H1 (cell line): ENCODE data around the gene NTPCR. TPM values are rescaled to one million over a fixed set of nuclear protein-coding genes. Genes with fewer than 3 reads are reported as not detected.

Experiments used
- CTCF ChIA-PET: fragments of 300-600 bp; sonication (Branson Sonifier 250); formaldehyde crosslinking; loops from one replicate; lab custom pipeline; 2021; ENCODE audit not compliant: partially characterized antibody; lab: Charles Lee
- POLR2A ChIA-PET: fragments of 300-600 bp; sonication (Branson Sonifier 250); formaldehyde crosslinking; loops from one replicate; lab custom pipeline; 2021; ENCODE audit warnings: inconsistent platforms; ENCODE audit not compliant: partially characterized antibody; lab: Charles Lee
- DNase-seq, 2 experiments: peaks; one replicate each; pipeline versions ENCODE4 v3.0.0 to v3.0.0-alpha.2; 2010 to 2022; ENCODE audit warnings: low spot score in 2 of 2, low read depth in 1 of 2, mixed read lengths in 1 of 2
- FAIRE-seq: peaks from 2 replicates; lab custom pipeline; 2011; peaks lifted over from hg19 to GRCh38; lab: Jason Lieb, UNC
- H2AFZ ChIP-seq: 2 replicates; pipeline ENCODE4 v1.8.1; 2012; ENCODE audit warnings: low read length, inconsistent platforms
- H2AK5ac ChIP-seq: 2 replicates; pipeline ENCODE4 v1.6.1; 2013; ENCODE audit warnings: low read depth, low read length
- H2BK120ac ChIP-seq: replicated peaks from 2 replicates; pipeline ENCODE3; 2013; ENCODE audit warnings: low read depth, low read length, inconsistent platforms
- H2BK12ac ChIP-seq: 2 replicates; pipeline ENCODE4 v1.6.1; 2013; ENCODE audit warnings: low read depth, low read length
- H2BK15ac ChIP-seq: 2 replicates; pipeline ENCODE4 v1.6.1; 2013; ENCODE audit warnings: low read length
- H2BK20ac ChIP-seq: 2 replicates; pipeline ENCODE4 v1.6.1; 2013; ENCODE audit warnings: low read length
- H2BK5ac ChIP-seq: 2 replicates; pipeline ENCODE4 v1.6.1; 2013; ENCODE audit warnings: low read depth, low read length
- H3K14ac ChIP-seq: 2 replicates; pipeline ENCODE4 v1.6.1; 2013; ENCODE audit warnings: inconsistent platforms; ENCODE audit not compliant: insufficient read length
- H3K18ac ChIP-seq: 2 replicates; pipeline ENCODE4 v1.6.1; 2013; ENCODE audit warnings: low read length; ENCODE audit errors: extremely low read depth
- H3K23ac ChIP-seq: 2 replicates; pipeline ENCODE4 v1.6.1; 2013; ENCODE audit warnings: inconsistent platforms; ENCODE audit not compliant: insufficient read length
- H3K23me2 ChIP-seq: 2 replicates; pipeline ENCODE4 v1.6.1; 2013; ENCODE audit warnings: low read depth, low read length
- H3K27ac ChIP-seq: 2 replicates; pipeline ENCODE4 v1.6.1; 2011; ENCODE audit warnings: low read depth, low read length, inconsistent platforms
- H3K27me3 ChIP-seq, 4 experiments: replicated peaks in 1 of 4; 1 replicate in 1 of 4; 2 replicates in 3 of 4; pipeline versions ENCODE4 v1.6.1 to v1.8.1; 2011 to 2013; ENCODE audit warnings: low read length in 3 of 4, mild to moderate bottlenecking in 3 of 4, inconsistent platforms in 2 of 4, mixed read lengths in 2 of 4, moderate library complexity in 1 of 4; ENCODE audit not compliant: control insufficient read depth in 3 of 4, insufficient read depth in 3 of 4; ENCODE audit errors: extremely low read depth in 1 of 4
- H3K36me3 ChIP-seq, 4 experiments: 2 replicates each; pipeline versions ENCODE4 v1.6.1 to v1.8.1; 2011 to 2013; ENCODE audit warnings: mild to moderate bottlenecking in 4 of 4, low read length in 3 of 4, moderate library complexity in 2 of 4, control low read depth in 1 of 4, inconsistent platforms in 1 of 4; ENCODE audit not compliant: insufficient read depth in 4 of 4, control insufficient read depth in 2 of 4
- H3K4ac ChIP-seq: replicated peaks from 2 replicates; pipeline ENCODE3; 2013; ENCODE audit warnings: low read length, low read depth, mixed read lengths, inconsistent platforms; ENCODE audit not compliant: insufficient read length
- H3K4me1 ChIP-seq, 4 experiments: replicated peaks in 1 of 4; 1 replicate in 1 of 4; 2 replicates in 3 of 4; pipeline versions ENCODE4 v1.6.1 to v1.8.1; 2011 to 2013; ENCODE audit warnings: low read length in 3 of 4, inconsistent platforms in 2 of 4, mixed read lengths in 1 of 4; ENCODE audit not compliant: insufficient read depth in 4 of 4, control insufficient read depth in 3 of 4
- H3K4me2 ChIP-seq, 2 experiments: 2 replicates each; pipeline versions ENCODE4 v1.6.1 to v1.8.1; 2011 to 2013; ENCODE audit warnings: low read depth in 2 of 2, low read length in 2 of 2, control low read depth in 1 of 2, inconsistent platforms in 1 of 2, mild to moderate bottlenecking in 1 of 2; ENCODE audit not compliant: insufficient read depth in 1 of 2
- H3K4me3 ChIP-seq, 4 experiments: fragments of 200-600, 300-600 bp in 1 of 4; sonication (generic), shearing (Covaris generic), sonication (Bioruptor Twin) in 1 of 4; 2 replicates each; pipeline versions ENCODE4 v1.5.1 to v1.8.1; 2011 to 2016; ENCODE audit warnings: low read length in 4 of 4, low read depth in 3 of 4, control low read depth in 2 of 4, inconsistent platforms in 2 of 4, mild to moderate bottlenecking in 2 of 4, mixed read lengths in 1 of 4, moderate library complexity in 1 of 4; ENCODE audit not compliant: insufficient read depth in 2 of 4; ENCODE audit errors: extremely low read depth in 1 of 4
- H3K56ac ChIP-seq: replicated peaks from 2 replicates; pipeline ENCODE3; 2013; ENCODE audit warnings: low read depth, mild to moderate bottlenecking, mixed read lengths, low read length, inconsistent platforms; ENCODE audit not compliant: insufficient read length
- H3K79me1 ChIP-seq: 2 replicates; pipeline ENCODE4 v1.6.1; 2013; ENCODE audit warnings: low read depth, low read length, control low read depth
- H3K79me2 ChIP-seq, 2 experiments: 2 replicates each; pipeline versions ENCODE4 v1.6.1 to v1.8.1; 2012 to 2013; ENCODE audit warnings: low read length in 2 of 2, mild to moderate bottlenecking in 2 of 2, inconsistent platforms in 1 of 2; ENCODE audit not compliant: insufficient read depth in 2 of 2, control insufficient read depth in 1 of 2
- H3K9ac ChIP-seq, 4 experiments: replicated peaks in 1 of 4; 1 replicate in 1 of 4; 2 replicates in 3 of 4; pipeline versions ENCODE4 v1.6.1 to v1.8.1; 2011 to 2013; ENCODE audit warnings: low read depth in 3 of 4, low read length in 3 of 4, control low read depth in 2 of 4, mild to moderate bottlenecking in 2 of 4, moderate library complexity in 2 of 4, inconsistent platforms in 1 of 4; ENCODE audit errors: extremely low read depth in 1 of 4
- H3K9me3 ChIP-seq, 2 experiments: 2 replicates each; pipeline versions ENCODE4 v1.6.1 to v1.8.1; 2012 to 2013; ENCODE audit warnings: mild to moderate bottlenecking in 2 of 2, moderate library complexity in 2 of 2, control low read depth in 1 of 2, inconsistent platforms in 1 of 2, low read depth in 1 of 2, low read length in 1 of 2, mixed read lengths in 1 of 2; ENCODE audit not compliant: insufficient read depth in 2 of 2
- H4K20me1 ChIP-seq, 2 experiments: replicated peaks in 1 of 2; 2 replicates each; pipeline versions ENCODE3 to v1.8.1; 2011 to 2013; ENCODE audit warnings: inconsistent platforms in 2 of 2, low read length in 2 of 2, mild to moderate bottlenecking in 1 of 2; ENCODE audit not compliant: insufficient read depth in 2 of 2, control insufficient read depth in 1 of 2
- H4K5ac ChIP-seq: 2 replicates; pipeline ENCODE4 v1.6.1; 2013; ENCODE audit warnings: low read length, low read depth, mixed read lengths, inconsistent platforms; ENCODE audit not compliant: insufficient read length
- H4K8ac ChIP-seq: 2 replicates; pipeline ENCODE4 v1.8.0; 2013; ENCODE audit warnings: mild to moderate bottlenecking, moderate library complexity, low read length, inconsistent platforms; ENCODE audit not compliant: insufficient read depth; ENCODE audit errors: extremely low read depth
- H4K91ac ChIP-seq: replicated peaks from 2 replicates; pipeline ENCODE3; 2013; ENCODE audit warnings: low read length, mixed read lengths, inconsistent platforms; ENCODE audit not compliant: insufficient read length
- E2F6 ChIP-seq: IDR thresholded peaks from 2 replicates; pipeline ENCODE4 v1.6.1; 2012; ENCODE audit warnings: inconsistent platforms
- EZH2 ChIP-seq: fragments of 200-600 bp; sonication (generic); IDR thresholded peaks from 2 replicates; pipeline ENCODE4 v1.7.1; 2012; ENCODE audit warnings: low read depth, mild to moderate bottlenecking, moderate library complexity, low read length, inconsistent platforms; ENCODE audit not compliant: severe bottlenecking
- POLR2A ChIP-seq, 2 experiments: IDR thresholded peaks; 1 replicate in 1 of 2; 2 replicates in 1 of 2; pipeline ENCODE4 v1.6.1; 2011; ENCODE audit warnings: low read depth in 2 of 2, low read length in 2 of 2, mild to moderate bottlenecking in 2 of 2; ENCODE audit errors: control extremely low read depth in 1 of 2
- WGBS, 2 experiments: shearing (Covaris generic) in 1 of 2; methylation state at CpG; one replicate each; pipeline versions ENCODE4 v1.1.6 to v1.1.7; 2013 to 2015; ENCODE audit warnings: low lambda C conversion rate in 2 of 2, mixed read lengths in 2 of 2, inconsistent platforms in 1 of 2, low coverage in 1 of 2, missing lambda C conversion rate in 1 of 2; ENCODE audit not compliant: insufficient replicate concordance in 2 of 2, insufficient coverage in 1 of 2, insufficient read length in 1 of 2; ENCODE audit errors: extremely low coverage in 1 of 2, missing lambda C conversion rate in 1 of 2; 5-methylcytosine and 5-hydroxymethylcytosine counted together
- polyA plus RNA-seq, 7 experiments: library from polyadenylated mRNA; depleted of rRNA in 3 of 7; stranded (reverse) in 5 of 7; unstranded in 2 of 7; fragments of >200 nt in 5 of 7; fragments of 200-250 nt in 2 of 7; gene quantifications; 1 replicate in 5 of 7; 2 replicates in 1 of 7; 4 replicates in 1 of 7; pipeline versions ENCODE4 v1.2.1 to v1.2.3, GENCODE V29; 2011 to 2013; ENCODE audit warnings: missing spikeins in 2 of 7, mixed read lengths in 2 of 7
- total RNA-seq: library from RNA; stranded (reverse); fragmentation: NEBNext Ultra II Directional; extraction: Animal tissue kit (Norgen Biotek cat#: 25700); gene quantifications from 2 replicates; pipeline ENCODE4 v1.2.1, GENCODE V29; 2021

The NTPCR gene
- total and polyA plus RNA-seq, 2 of the 8 experiments (the other 6 are each of a cell fraction or from before 2014, with no cell fraction given) = 22.6 to 73.1 TPM

DNA sequence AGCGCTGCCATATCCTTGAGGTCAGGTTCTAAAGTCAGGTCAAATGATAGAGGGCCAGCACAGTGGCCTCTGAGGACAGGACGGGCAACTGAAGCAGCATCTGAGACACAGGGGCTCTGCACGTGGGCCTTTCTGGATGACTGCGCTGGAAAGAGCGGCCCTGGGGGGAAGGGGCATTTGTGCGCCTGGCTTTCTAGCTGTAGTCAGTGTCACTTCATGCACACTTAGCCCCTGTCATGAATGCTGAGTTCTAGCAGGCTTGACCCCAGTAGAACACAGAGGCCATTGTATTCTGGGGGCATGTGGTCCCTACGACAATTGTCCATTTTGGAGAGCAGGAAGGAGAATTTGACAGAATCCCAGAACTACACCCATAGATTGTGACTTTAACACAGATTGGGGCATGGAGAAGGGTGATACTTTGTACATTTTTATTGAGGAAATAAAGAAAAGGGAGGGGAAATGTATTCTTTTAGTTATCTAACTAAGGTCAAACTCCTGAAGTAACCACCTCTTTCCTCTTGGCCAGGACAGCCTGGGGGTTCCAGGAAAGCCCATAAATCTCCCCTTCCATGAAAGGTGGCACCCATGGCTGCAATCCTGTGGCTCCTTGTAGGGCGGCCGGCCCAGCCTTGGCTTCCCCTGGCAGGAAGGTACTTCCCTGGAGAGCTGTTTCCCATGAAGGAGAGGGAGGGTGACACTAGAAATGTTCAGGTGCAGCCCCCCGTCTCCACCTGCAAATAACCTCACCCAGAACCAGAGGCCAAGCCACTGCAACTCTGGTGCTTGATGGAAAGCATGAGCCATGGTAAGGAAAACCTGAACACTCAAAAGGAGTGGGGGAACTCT, 34.4 kb downstream of the NTPCR start:
- TF ChIP-seq POLR2A (IDR thresholded peaks at IDR 0.05; ENCODE audit: control extremely low read depth in 1 of 2, low read depth in 2 of 2, low read length in 2 of 2) = 0 out of 3 replicates have a peak, but pooled peaks of 1 of the 2 experiments have one; percentile 18
- TF ChIP-seq E2F6 = no peak
- TF ChIP-seq EZH2 = no peak
- H3K4me2 ChIP-seq = no peak overlapping the region
- 91% methylated on average over 10 of the region's 10 CpGs; no CpG with 5 or more reads in 1 of the 2 experiments for WGBS, 2 experiments
- H3K36me3 ChIP-seq = peaks cover 0 to 7% (median 5%) of the 10 kb centered on the region in 4 experiments; a peak in 6 of 8 replicates
- no peak for FAIRE-seq
- CTCF ChIA-PET = interaction anchor here (0.9 to 2.0 kb wide), 4 partner anchors 18 to 357 kb away, joined by 3 to 6 read pairs (median 4); no protein-coding TSS in a partner anchor
- H3K14ac ChIP-seq = no peak overlapping the region
- H3K27me3 ChIP-seq = no peaks in the 10 kb centered on the region
- no peaks in the 10 kb centered on the region for H3K79me2 ChIP-seq
- H2AK5ac ChIP-seq = no peak overlapping the region
- POLR2A ChIA-PET = no interaction called here
- no peak overlapping the region for H4K8ac ChIP-seq
- H3K9ac ChIP-seq = no peak overlapping the region
- H2BK15ac ChIP-seq = no peak overlapping the region
- H3K4me1 ChIP-seq = no peaks in the 10 kb centered on the region
- no peak overlapping the region for H3K4ac ChIP-seq
- no peak overlapping the region for H3K18ac ChIP-seq
- no peak overlapping the region for H2AFZ ChIP-seq
- H3K79me1 ChIP-seq = no peaks in the 10 kb centered on the region; the same call in 1 of the 2 replicates
- no peak overlapping the region for H3K4me3 ChIP-seq
- H3K9me3 ChIP-seq = no peaks in the 10 kb centered on the region
- H3K56ac ChIP-seq = no peak overlapping the region
- H4K20me1 ChIP-seq = no peaks in the 10 kb centered on the region
- H2BK120ac ChIP-seq = no peak overlapping the region
- H4K5ac ChIP-seq = no peak overlapping the region
- no peak overlapping the region for H2BK12ac ChIP-seq
- DNase-seq = no peak
- no peaks in the 10 kb centered on the region for H3K23me2 ChIP-seq
- H3K27ac ChIP-seq = no peak overlapping the region
- H2BK20ac ChIP-seq = no peak overlapping the region
- no peak overlapping the region for H4K91ac ChIP-seq
- no peak overlapping the region for H3K23ac ChIP-seq
- H2BK5ac ChIP-seq = 0 out of 2 replicates have a peak overlapping the region, but pooled peaks have one; percentile 30
